WTC11 (cell line): ENCODE results near the gene FANCC. TPM values are rescaled to one million over a fixed set of nuclear protein-coding genes. Genes with fewer than 3 reads are reported as not detected.

Experiments
- ATAC-seq: fragments of 200-7000 bp; cut with Tn5 transposase; 2 replicates; pipeline ENCODE4 v1.10.0; 2021; ENCODE audit warnings: mild to moderate bottlenecking, moderate library complexity
- CTCF ChIA-PET: fragments of 300-600 bp; sonication (Branson Sonifier 250); formaldehyde crosslinking; loops from one replicate; lab custom pipeline; 2021; ENCODE audit warnings: antibody characterized with exemption; lab: Charles Lee
- POLR2A ChIA-PET: fragments of 350-600 bp; sonication (Branson Sonifier 250); formaldehyde crosslinking; loops from one replicate; lab custom pipeline; 2021; ENCODE audit warnings: antibody characterized with exemption; lab: Charles Lee
- DNase-seq: peaks from one replicate; pipeline ENCODE4 v3.0.0; 2021; ENCODE audit warnings: low spot score
- H3K27ac Mint-ChIP-seq: 2 replicates; pipeline ENCODE4 v1.8.0; 2021; ENCODE audit warnings: mixed read lengths
- H3K27me3 Mint-ChIP-seq: 2 replicates; pipeline ENCODE4 v1.8.0; 2021; ENCODE audit warnings: low read depth, mild to moderate bottlenecking, moderate library complexity, mixed read lengths
- H3K36me3 Mint-ChIP-seq: 2 replicates; pipeline ENCODE4 v1.8.0; 2021; ENCODE audit warnings: mixed read lengths
- H3K4me1 Mint-ChIP-seq: 2 replicates; pipeline ENCODE4 v1.8.0; 2022; ENCODE audit warnings: mixed read lengths
- H3K4me3 Mint-ChIP-seq: 2 replicates; pipeline ENCODE4 v1.8.0; 2021; ENCODE audit warnings: mild to moderate bottlenecking, moderate library complexity, mixed read lengths
- H3K9me3 Mint-ChIP-seq: 2 replicates; pipeline ENCODE4 v1.8.0; 2021; ENCODE audit warnings: mixed read lengths
- E2F5 ChIP-seq: sonication (generic); formaldehyde crosslinking; IDR thresholded peaks from 2 replicates; pipeline ENCODE4 v1.8.1; 2022; ENCODE audit warnings: mild to moderate bottlenecking, moderate library complexity, missing genetic modification reagents
- EMX1 ChIP-seq: fragments of 250-450 bp; sonication (Bioruptor Pico); IDR thresholded peaks from 2 replicates; pipeline ENCODE4 v1.8.0; 2021; ENCODE audit warnings: mild to moderate bottlenecking
- HMGXB4 ChIP-seq: sonication (generic); formaldehyde crosslinking; IDR thresholded peaks from 2 replicates; pipeline ENCODE4 v1.8.1; 2023; ENCODE audit warnings: mild to moderate bottlenecking, moderate library complexity, missing genetic modification reagents
- IRF2 ChIP-seq: sonication (generic); formaldehyde crosslinking; IDR thresholded peaks from 2 replicates; pipeline ENCODE4 v1.8.0; 2022; ENCODE audit warnings: low read depth, missing genetic modification reagents, borderline replicate concordance
- MAX ChIP-seq: sonication (generic); formaldehyde crosslinking; IDR thresholded peaks from 2 replicates; pipeline ENCODE4 v1.8.0; 2022; ENCODE audit warnings: mild to moderate bottlenecking, missing genetic modification reagents
- MLX ChIP-seq: sonication (generic); formaldehyde crosslinking; IDR thresholded peaks from 2 replicates; pipeline ENCODE4 v1.8.1; 2023; ENCODE audit warnings: mild to moderate bottlenecking, missing genetic modification reagents, moderate library complexity
- MYBL2 ChIP-seq: sonication (generic); formaldehyde crosslinking; IDR thresholded peaks from 2 replicates; pipeline ENCODE4 v1.8.1; 2023; ENCODE audit warnings: mild to moderate bottlenecking, moderate library complexity, missing genetic modification reagents
- NR3C1 ChIP-seq: sonication (generic); formaldehyde crosslinking; conservative IDR thresholded peaks from 2 replicates; pipeline ENCODE4 v1.8.1; 2023; ENCODE audit warnings: low read depth, mild to moderate bottlenecking, missing genetic modification reagents
- OVOL2 ChIP-seq: fragments of 250-450 bp; sonication (Bioruptor Pico); IDR thresholded peaks from 2 replicates; pipeline ENCODE4 v1.9.0; 2021; ENCODE audit warnings: mild to moderate bottlenecking, borderline replicate concordance
- PRDM15 ChIP-seq: sonication (generic); formaldehyde crosslinking; IDR thresholded peaks from 2 replicates; pipeline ENCODE4 v1.8.0; 2022; ENCODE audit warnings: missing genetic modification reagents
- PRRX2 ChIP-seq: fragments of 250-450 bp; sonication (Bioruptor Pico); IDR thresholded peaks from 2 replicates; pipeline ENCODE4 v1.8.0; 2021; ENCODE audit warnings: mild to moderate bottlenecking
- ZBTB21 ChIP-seq: sonication (generic); formaldehyde crosslinking; IDR thresholded peaks from 2 replicates; pipeline ENCODE4 v1.8.1; 2023; ENCODE audit warnings: mild to moderate bottlenecking, missing genetic modification reagents, borderline replicate concordance
- ZNF121 ChIP-seq: sonication (generic); formaldehyde crosslinking; IDR thresholded peaks from 2 replicates; pipeline ENCODE4 v1.8.0; 2023; ENCODE audit warnings: missing genetic modification reagents
- ZNF219 ChIP-seq: sonication (generic); formaldehyde crosslinking; IDR thresholded peaks from 2 replicates; pipeline ENCODE4 v1.8.0; 2023; ENCODE audit warnings: missing genetic modification reagents, mild to moderate bottlenecking, borderline replicate concordance
- ZNF281 ChIP-seq: sonication (generic); formaldehyde crosslinking; IDR thresholded peaks from 2 replicates; pipeline ENCODE4 v1.8.0; 2023; ENCODE audit warnings: mild to moderate bottlenecking, missing genetic modification reagents
- ZNF512 ChIP-seq: sonication (generic); formaldehyde crosslinking; IDR thresholded peaks from 2 replicates; pipeline ENCODE4 v1.8.1; 2022; ENCODE audit warnings: missing genetic modification reagents, borderline replicate concordance
- ZSCAN18 ChIP-seq: fragments of 250-450 bp; sonication (Bioruptor Pico); IDR thresholded peaks from 2 replicates; pipeline ENCODE4 v2.1.2; 2022; ENCODE audit warnings: mild to moderate bottlenecking, moderate library complexity
- total RNA-seq: library from RNA; stranded (reverse); gene quantifications from 3 replicates; pipeline ENCODE4 v1.2.3, GENCODE V29; 2021

Gene FANCC
- total RNA-seq, 1 experiment from 2014 or later = 10.9 TPM

- H3K36me3 Mint-ChIP-seq = no peaks in the 10 kb centered on the region
- TF ChIP-seq ZBTB21 (CRISPR knock-in tag) (no peak), ZNF281 (CRISPR knock-in tag) (no peak), NR3C1 (no peak), PRDM15 (CRISPR knock-in tag) (no peak), IRF2 (no peak), MLX (no peak), EMX1 (CRISPR knock-in tag) (no peak)
- TF ChIP-seq, all 79 proteins: peak for 0
- Mint-ChIP-seq H3K27ac (no peak overlapping the region), H3K9me3 (no peaks in the 10 kb centered on the region), H3K4me1 (peaks cover 29% of the 10 kb centered on the region), H3K4me3 (no peak overlapping the region), H3K27me3 (no peaks in the 10 kb centered on the region)
- POLR2A ChIA-PET = no interaction called here
- no peak for ATAC-seq
- CTCF ChIA-PET = interaction anchor here (3.2 kb wide), 1 partner anchor 9 kb away, joined by 13 read pairs; no protein-coding TSS in a partner anchor
- no peak for DNase-seq
Measured at GRCh38 chr9:95140821-95141220, 176.7 kb downstream of the FANCC start.

GRCh38 chr9:95139126-95139525 is 178.4 kb downstream of the FANCC start:
- no peak overlapping the region for H3K27ac Mint-ChIP-seq
- no peaks in the 10 kb centered on the region for H3K36me3 Mint-ChIP-seq
- no peak for DNase-seq
- ChIA-PET POLR2A (no interaction called here), CTCF (interaction anchor here (0.8 to 3.9 kb wide), 5 partner anchors 11 to 470 kb away, joined by 3 to 26 read pairs (median 4); no protein-coding TSS in a partner anchor)
- no peak overlapping the region for H3K4me3 Mint-ChIP-seq
- peaks cover 28% of the 10 kb centered on the region for H3K4me1 Mint-ChIP-seq
- no peaks in the 10 kb centered on the region for H3K27me3 Mint-ChIP-seq
- H3K9me3 Mint-ChIP-seq = no peaks in the 10 kb centered on the region
- ATAC-seq = no peak
- TF ChIP-seq IRF2 (no peak), HMGXB4 (no peak), MYBL2 (CRISPR knock-in tag) (no peak), OVOL2 (CRISPR knock-in tag) (no peak), E2F5 (CRISPR knock-in tag) (no peak), ZNF512 (CRISPR knock-in tag) (no peak), ZNF219 (CRISPR knock-in tag) (no peak), ZNF121 (CRISPR knock-in tag) (no peak), MAX (no peak), PRDM15 (CRISPR knock-in tag) (no peak), PRRX2 (CRISPR knock-in tag) (no peak), ZSCAN18 (CRISPR knock-in tag) (no peak)
